Natural killer cell (primary cell): ENCODE measurements around the gene MPZL1. TPM values are rescaled to one million over a fixed set of nuclear protein-coding genes. Genes with fewer than 3 reads are reported as not detected.
A peak's percentile ranks its signal among the peaks of the same experiment; 100 is the strongest.

Experiments
- ATAC-seq, 3 donors: fragments of 150-1000 bp in 2 of 3; fragments of 200-7000 bp in 1 of 3; cut with Tn5 transposase; 1 replicate in 1 of 3; 2 replicates in 2 of 3; pipeline ENCODE4 v1.10.0; 2021; ENCODE audit warnings: mild to moderate bottlenecking in 2 of 3, moderate library complexity in 2 of 3
- DNase-seq, 2 donors: peaks; one replicate each; pipeline versions ENCODE4 v3.0.0 to v3.0.0-alpha.2; 2013 to 2021; ENCODE audit warnings: mixed read lengths in 1 of 2
- H3K27ac ChIP-seq: one replicate; pipeline ENCODE4 v1.5.1; 2013; ENCODE audit warnings: mild to moderate bottlenecking, low read length
- H3K27me3 ChIP-seq: one replicate; pipeline ENCODE4 v1.6.1; 2013; ENCODE audit warnings: low read length; ENCODE audit not compliant: control insufficient read depth, insufficient read depth
- H3K36me3 ChIP-seq: one replicate; pipeline ENCODE4 v1.6.1; 2013; ENCODE audit warnings: low read length; ENCODE audit not compliant: control insufficient read depth, insufficient read depth
- H3K4me1 ChIP-seq: one replicate; pipeline ENCODE4 v1.6.1; 2013; ENCODE audit warnings: low read length; ENCODE audit not compliant: control insufficient read depth, insufficient read depth
- H3K4me3 ChIP-seq: one replicate; pipeline ENCODE4 v1.5.1; 2013; ENCODE audit warnings: low read length
- H3K9me3 ChIP-seq: one replicate; pipeline ENCODE4 v1.6.1; 2013; ENCODE audit warnings: low read length; ENCODE audit not compliant: control insufficient read depth, insufficient read depth
- H3K27ac Mint-ChIP-seq, 2 donors: one replicate each; pipeline ENCODE4 v1.8.0; 2022; ENCODE audit warnings: mild to moderate bottlenecking in 2 of 2, mixed read lengths in 2 of 2, moderate library complexity in 1 of 2
- H3K27me3 Mint-ChIP-seq, 2 donors: one replicate each; pipeline ENCODE4 v1.8.0; 2022; ENCODE audit warnings: low read depth in 2 of 2, mixed read lengths in 2 of 2
- H3K36me3 Mint-ChIP-seq: one replicate; pipeline ENCODE4 v1.8.0; 2022; ENCODE audit warnings: mixed read lengths
- H3K4me1 Mint-ChIP-seq, 2 donors: one replicate each; pipeline ENCODE4 v1.8.0; 2022; ENCODE audit warnings: mixed read lengths in 2 of 2
- H3K4me3 Mint-ChIP-seq: one replicate; pipeline ENCODE4 v1.8.0; 2022; ENCODE audit warnings: mild to moderate bottlenecking, moderate library complexity, mixed read lengths
- H3K9me3 Mint-ChIP-seq, 2 donors: one replicate each; pipeline ENCODE4 v1.8.0; 2022; ENCODE audit warnings: mixed read lengths in 2 of 2
- WGBS: methylation state at CpG from one replicate; pipeline ENCODE4 v1.1.7; 2013; ENCODE audit warnings: missing lambda C conversion rate; ENCODE audit not compliant: insufficient coverage; 5-methylcytosine and 5-hydroxymethylcytosine counted together
- intact Hi-C: fragments of 100-400 bp; cut with micrococcal nuclease; formaldehyde crosslinking; loops from one replicate; pipeline ENCODE4 v1.14.2; 2022
- total RNA-seq, 4 donors: library from RNA; stranded (reverse); fragments of 120-200 nt in 1 of 4; gene quantifications; one replicate each; pipeline versions ENCODE4 v1.2.3 to v1.2.4, GENCODE V29; 2013 to 2022
- TF ChIP-seq, protein P1 (sequence below): fragments of 200-600 bp; IDR thresholded peaks from one replicate; pipeline ENCODE4 v1.8.0; 2022; ENCODE audit warnings: antibody characterized with exemption

The MPZL1 gene
- total RNA-seq, 3 donors from 2014 or later (not counting 1 experiment from before 2014, with no cell fraction given), result 3.4 to 4.6 (median 4.0) TPM

DNA sequence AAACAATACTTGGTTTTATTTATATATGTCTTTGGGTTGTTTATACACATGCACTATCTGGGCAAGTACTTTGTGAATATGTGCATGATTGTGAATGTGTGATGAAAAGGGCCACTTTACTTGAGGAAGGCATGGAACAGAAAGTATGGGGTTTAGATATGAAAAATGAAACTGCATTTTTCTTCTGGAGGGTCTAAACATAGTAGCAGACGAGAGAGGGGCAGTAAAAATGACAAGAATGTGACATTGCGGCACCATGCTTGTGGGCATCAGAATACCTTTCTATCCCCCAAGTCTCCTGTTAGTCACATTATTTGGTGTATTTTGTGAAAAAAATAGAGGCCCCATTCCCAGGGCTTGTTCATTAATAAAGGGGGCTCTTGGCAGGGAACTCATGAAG lies 15.4 kb upstream of the MPZL1 start:
- Histone ChIP-seq H3K4me3 (no peak overlapping the region), H3K36me3 (peaks cover 48% of the 10 kb centered on the region), H3K9me3 (no peaks in the 10 kb centered on the region), H3K27me3 (no peaks in the 10 kb centered on the region), H3K4me1 (peaks cover 5% of the 10 kb centered on the region), H3K27ac (no peak overlapping the region)
- 100% methylated on average over 1 of the region's 2 CpGs for WGBS
- DNase-seq (no peak), ATAC-seq (no peak)
- H3K4me3 Mint-ChIP-seq, result no peak overlapping the region
- peaks cover 25 to 28% of the 10 kb centered on the region in 2 donors for H3K4me1 Mint-ChIP-seq
- no peaks in the 10 kb centered on the region for H3K27me3 Mint-ChIP-seq
- TF ChIP-seq, protein P1, sequence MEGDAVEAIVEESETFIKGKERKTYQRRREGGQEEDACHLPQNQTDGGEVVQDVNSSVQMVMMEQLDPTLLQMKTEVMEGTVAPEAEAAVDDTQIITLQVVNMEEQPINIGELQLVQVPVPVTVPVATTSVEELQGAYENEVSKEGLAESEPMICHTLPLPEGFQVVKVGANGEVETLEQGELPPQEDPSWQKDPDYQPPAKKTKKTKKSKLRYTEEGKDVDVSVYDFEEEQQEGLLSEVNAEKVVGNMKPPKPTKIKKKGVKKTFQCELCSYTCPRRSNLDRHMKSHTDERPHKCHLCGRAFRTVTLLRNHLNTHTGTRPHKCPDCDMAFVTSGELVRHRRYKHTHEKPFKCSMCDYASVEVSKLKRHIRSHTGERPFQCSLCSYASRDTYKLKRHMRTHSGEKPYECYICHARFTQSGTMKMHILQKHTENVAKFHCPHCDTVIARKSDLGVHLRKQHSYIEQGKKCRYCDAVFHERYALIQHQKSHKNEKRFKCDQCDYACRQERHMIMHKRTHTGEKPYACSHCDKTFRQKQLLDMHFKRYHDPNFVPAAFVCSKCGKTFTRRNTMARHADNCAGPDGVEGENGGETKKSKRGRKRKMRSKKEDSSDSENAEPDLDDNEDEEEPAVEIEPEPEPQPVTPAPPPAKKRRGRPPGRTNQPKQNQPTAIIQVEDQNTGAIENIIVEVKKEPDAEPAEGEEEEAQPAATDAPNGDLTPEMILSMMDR, result no peak
- intact Hi-C loops, result no loop called here
- peak overlapping the region; percentile 63 to 78 for H3K27ac Mint-ChIP-seq
- H3K9me3 Mint-ChIP-seq, result no peaks in the 10 kb centered on the region
- peaks cover 13% of the 10 kb centered on the region for H3K36me3 Mint-ChIP-seq

GRCh38 chr1:167706931-167707877 lies 14.6 kb upstream of the MPZL1 start:
- intact Hi-C loops, result no loop called here
- Histone ChIP-seq H3K9me3 (no peaks in the 10 kb centered on the region), H3K27ac (no peak overlapping the region), H3K4me3 (no peak overlapping the region), H3K27me3 (no peaks in the 10 kb centered on the region), H3K36me3 (peaks cover 40% of the 10 kb centered on the region), H3K4me1 (peaks cover 5% of the 10 kb centered on the region)
- Mint-ChIP-seq H3K9me3 (no peaks in the 10 kb centered on the region), H3K4me3 (no peak overlapping the region), H3K4me1 (peaks cover 25 to 28% of the 10 kb centered on the region in 2 donors), H3K27ac (peak overlapping the region; percentile 71 to 78), H3K27me3 (no peaks in the 10 kb centered on the region), H3K36me3 (peaks cover 13% of the 10 kb centered on the region)
- no peak for DNase-seq
- TF ChIP-seq, protein P1, result no peak
- ATAC-seq, result no peak
- WGBS, result 89% methylated on average over 10 of the region's 10 CpGs

GRCh38 chr1:167707942-167708341 lies 13.8 kb upstream of the MPZL1 start:
- 89% methylated on average over 4 of the region's 4 CpGs for WGBS
- Mint-ChIP-seq H3K36me3 (peaks cover 9% of the 10 kb centered on the region), H3K9me3 (no peaks in the 10 kb centered on the region), H3K4me1 (peaks cover 23 to 26% of the 10 kb centered on the region in 2 donors), H3K27ac (peak overlapping the region; percentile 71 to 78), H3K4me3 (no peak overlapping the region), H3K27me3 (no peaks in the 10 kb centered on the region)
- H3K36me3 ChIP-seq, result peaks cover 35% of the 10 kb centered on the region
- no peak overlapping the region for H3K27ac ChIP-seq
- H3K4me1 ChIP-seq, result peaks cover 5% of the 10 kb centered on the region
- no peak for DNase-seq
- no peak for ATAC-seq
- no peaks in the 10 kb centered on the region for H3K9me3 ChIP-seq
- intact Hi-C loops, result no loop called here
- no peaks in the 10 kb centered on the region for H3K27me3 ChIP-seq
- TF ChIP-seq, protein P1, result no peak
- no peak overlapping the region for H3K4me3 ChIP-seq
